OCI-LY7 (cell line): ENCODE measurements around the gene NKAPL. TPM values are rescaled to one million over a fixed set of nuclear protein-coding genes. Genes with fewer than 3 reads are reported as not detected.

Experiments used
- BruUV-seq: library from RNA; stranded (reverse); fragments of 400-500 nt; replicated peaks from 2 replicates; lab custom pipeline; 2021; lab: Mats Ljungman, UMichigan
- CTCF ChIA-PET: fragments of 300-600 bp; sonication (Branson Sonifier 250); formaldehyde crosslinking; loops from one replicate; lab custom pipeline; 2022; ENCODE audit warnings: antibody characterized with exemption; ENCODE audit not compliant: unreplicated experiment; lab: Charles Lee
- POLR2A ChIA-PET: fragments of 300-600 bp; sonication (Branson Sonifier 250); formaldehyde crosslinking; loops from one replicate; lab custom pipeline; 2022; ENCODE audit warnings: antibody characterized with exemption; lab: Charles Lee
- DNase-seq: peaks from one replicate; pipeline ENCODE4 v3.0.0-alpha.2; 2015; ENCODE audit warnings: low spot score
- H2AFZ ChIP-seq: fragments of 200-600 bp; sonication (generic), shearing (Covaris generic); 2 replicates; pipeline ENCODE4 v1.6.1; 2014; ENCODE audit warnings: mild to moderate bottlenecking, antibody characterized with exemption, low read length, moderate library complexity
- H3K27ac ChIP-seq: fragments of 200-600 bp; sonication (generic); 2 replicates; pipeline ENCODE4 v1.5.1; 2014; ENCODE audit warnings: mixed run types, low read depth, mild to moderate bottlenecking, moderate library complexity, low read length, inconsistent platforms; ENCODE audit not compliant: poor library complexity, severe bottlenecking
- H3K36me3 ChIP-seq: fragments of 200-600 bp; sonication (generic); 2 replicates; pipeline ENCODE4 v1.6.1; 2014; ENCODE audit warnings: mild to moderate bottlenecking, antibody characterized with exemption, low read length, moderate library complexity, mixed read lengths; ENCODE audit not compliant: insufficient read depth
- H3K4me1 ChIP-seq: fragments of 200-600 bp; sonication (generic); 2 replicates; pipeline ENCODE4 v1.5.1; 2014; ENCODE audit warnings: mild to moderate bottlenecking, low read length; ENCODE audit not compliant: insufficient read depth, poor library complexity, severe bottlenecking
- H3K4me2 ChIP-seq: fragments of 200-600 bp; sonication (generic); 2 replicates; pipeline ENCODE4 v1.6.1; 2014; ENCODE audit warnings: mild to moderate bottlenecking, low read length
- H3K4me3 ChIP-seq: fragments of 200-600 bp; sonication (generic); 2 replicates; pipeline ENCODE4 v1.5.1; 2014; ENCODE audit warnings: mild to moderate bottlenecking, low read depth, low read length; ENCODE audit not compliant: poor library complexity, severe bottlenecking
- H3K79me2 ChIP-seq: fragments of 200-600 bp; sonication (generic); 2 replicates; pipeline ENCODE4 v1.6.1; 2016; ENCODE audit warnings: low read depth, mild to moderate bottlenecking, low read length, moderate library complexity, mixed read lengths; ENCODE audit not compliant: insufficient read depth
- H3K9me2 ChIP-seq: fragments of 200-600 bp; sonication (generic); 2 replicates; pipeline ENCODE4 v1.6.1; 2016; ENCODE audit warnings: mild to moderate bottlenecking, low read length, mixed read lengths; ENCODE audit not compliant: insufficient read depth
- H3K9me3 ChIP-seq: fragments of 200-600 bp; sonication (generic); 2 replicates; pipeline ENCODE4 v1.6.1; 2014; ENCODE audit warnings: mild to moderate bottlenecking, mixed run types, low read length, mixed read lengths
- H4K20me1 ChIP-seq: fragments of 200-600 bp; sonication (generic); 2 replicates; pipeline ENCODE4 v1.6.1; 2014; ENCODE audit warnings: mild to moderate bottlenecking, antibody characterized with exemption, low read length, moderate library complexity, mixed read lengths; ENCODE audit not compliant: insufficient read depth
- EZH2phosphoT487 ChIP-seq: fragments of 200-600 bp; sonication (generic); IDR thresholded peaks from 2 replicates; pipeline ENCODE4 v1.6.1; 2018; ENCODE audit warnings: low read depth, borderline replicate concordance, mild to moderate bottlenecking, mixed run types, antibody characterized with exemption, low read length, moderate library complexity, mixed read lengths
- intact Hi-C: fragments of 100-400 bp; cut with micrococcal nuclease; formaldehyde crosslinking; loops from one replicate; pipeline ENCODE4 v1.10.0; 2022; ENCODE audit not compliant: unreplicated experiment
- total RNA-seq, 2 experiments: library from RNA; depleted of rRNA in 1 of 2; stranded (reverse); fragments of >200 nt in 1 of 2; shearing (Covaris generic) in 1 of 2; gene quantifications; 2 replicates each; pipeline ENCODE4 v1.2.3, GENCODE V29; 2014 to 2022
- TF ChIP-seq, protein P1 (sequence below): fragments of 200-600 bp; sonication (generic); conservative IDR thresholded peaks from 2 replicates; pipeline ENCODE4 v1.5.1; 2014; ENCODE audit warnings: mild to moderate bottlenecking, antibody characterized with exemption, low read length, moderate library complexity, mixed read lengths

The NKAPL gene
- total RNA-seq, 2 experiments from 2014 or later, result not detected

DNA sequence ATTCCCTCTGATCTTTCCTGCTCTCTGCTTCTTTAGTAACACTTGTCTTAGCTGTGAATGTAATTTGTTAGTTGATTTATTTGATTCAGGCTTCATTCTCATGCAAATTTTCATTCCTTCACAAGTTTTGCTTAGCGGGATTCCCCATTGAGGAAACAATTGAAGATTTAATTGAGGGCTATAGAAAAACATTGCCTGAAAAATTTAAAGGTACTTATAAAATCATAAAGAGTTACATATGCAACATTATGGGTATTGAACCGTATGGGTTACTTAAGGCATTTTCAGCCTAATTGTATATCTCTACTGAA, 45.9 kb upstream of the NKAPL start:
- no peak for DNase-seq
- TF ChIP-seq EZH2phosphoT487, result no peak
- TF ChIP-seq, protein P1, sequence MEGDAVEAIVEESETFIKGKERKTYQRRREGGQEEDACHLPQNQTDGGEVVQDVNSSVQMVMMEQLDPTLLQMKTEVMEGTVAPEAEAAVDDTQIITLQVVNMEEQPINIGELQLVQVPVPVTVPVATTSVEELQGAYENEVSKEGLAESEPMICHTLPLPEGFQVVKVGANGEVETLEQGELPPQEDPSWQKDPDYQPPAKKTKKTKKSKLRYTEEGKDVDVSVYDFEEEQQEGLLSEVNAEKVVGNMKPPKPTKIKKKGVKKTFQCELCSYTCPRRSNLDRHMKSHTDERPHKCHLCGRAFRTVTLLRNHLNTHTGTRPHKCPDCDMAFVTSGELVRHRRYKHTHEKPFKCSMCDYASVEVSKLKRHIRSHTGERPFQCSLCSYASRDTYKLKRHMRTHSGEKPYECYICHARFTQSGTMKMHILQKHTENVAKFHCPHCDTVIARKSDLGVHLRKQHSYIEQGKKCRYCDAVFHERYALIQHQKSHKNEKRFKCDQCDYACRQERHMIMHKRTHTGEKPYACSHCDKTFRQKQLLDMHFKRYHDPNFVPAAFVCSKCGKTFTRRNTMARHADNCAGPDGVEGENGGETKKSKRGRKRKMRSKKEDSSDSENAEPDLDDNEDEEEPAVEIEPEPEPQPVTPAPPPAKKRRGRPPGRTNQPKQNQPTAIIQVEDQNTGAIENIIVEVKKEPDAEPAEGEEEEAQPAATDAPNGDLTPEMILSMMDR, result no peak
- Histone ChIP-seq H4K20me1 (no peaks in the 10 kb centered on the region), H3K79me2 (no peaks in the 10 kb centered on the region), H3K4me3 (no peak overlapping the region), H3K4me1 (no peaks in the 10 kb centered on the region), H3K36me3 (no peaks in the 10 kb centered on the region), H3K4me2 (peak overlapping the region; percentile 42; the same call in 1 of the 2 replicates), H3K9me3 (no peaks in the 10 kb centered on the region), H3K9me2 (no peaks in the 10 kb centered on the region), H3K27ac (no peak overlapping the region), H2AFZ (peak overlapping the region; percentile 49; the same call in 1 of the 2 replicates)
- ChIA-PET CTCF (no interaction called here), POLR2A (no interaction called here)
- BruUV-seq, result no TSS peak
- intact Hi-C loops, result no loop called here

DNA sequence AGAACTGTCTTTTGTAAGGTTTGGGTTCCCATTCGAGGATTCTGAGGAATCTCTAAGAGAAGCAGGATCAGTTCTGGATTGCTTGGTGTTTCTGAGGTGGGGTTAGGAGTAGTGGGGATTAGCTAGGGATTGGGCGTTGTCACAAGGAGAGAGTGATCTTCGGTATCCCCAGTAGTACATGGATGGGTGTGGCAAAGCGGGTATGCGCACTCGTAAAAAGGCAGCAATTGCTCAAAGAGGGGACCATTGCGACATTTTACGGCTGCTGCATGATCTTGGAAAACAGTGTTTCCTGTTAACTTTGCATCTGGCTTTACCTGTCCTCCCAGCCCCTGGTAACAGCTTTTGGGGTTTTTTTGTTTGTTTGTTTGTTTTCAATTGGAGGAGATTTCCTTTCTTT, 43.7 kb upstream of the NKAPL start:
- BruUV-seq, result no TSS peak
- Histone ChIP-seq H3K9me2 (no peaks in the 10 kb centered on the region), H3K4me2 (no peak overlapping the region), H3K27ac (no peak overlapping the region), H3K4me1 (no peaks in the 10 kb centered on the region), H3K36me3 (no peaks in the 10 kb centered on the region), H3K4me3 (no peak overlapping the region), H3K79me2 (no peaks in the 10 kb centered on the region), H3K9me3 (no peaks in the 10 kb centered on the region), H4K20me1 (no peaks in the 10 kb centered on the region), H2AFZ (no peak overlapping the region)
- intact Hi-C loops, result no loop called here
- POLR2A ChIA-PET, result no interaction called here
- CTCF ChIA-PET, result no interaction called here
- no peak for DNase-seq
- TF ChIP-seq, protein P1, result no peak
- no peak for TF ChIP-seq EZH2phosphoT487

DNA sequence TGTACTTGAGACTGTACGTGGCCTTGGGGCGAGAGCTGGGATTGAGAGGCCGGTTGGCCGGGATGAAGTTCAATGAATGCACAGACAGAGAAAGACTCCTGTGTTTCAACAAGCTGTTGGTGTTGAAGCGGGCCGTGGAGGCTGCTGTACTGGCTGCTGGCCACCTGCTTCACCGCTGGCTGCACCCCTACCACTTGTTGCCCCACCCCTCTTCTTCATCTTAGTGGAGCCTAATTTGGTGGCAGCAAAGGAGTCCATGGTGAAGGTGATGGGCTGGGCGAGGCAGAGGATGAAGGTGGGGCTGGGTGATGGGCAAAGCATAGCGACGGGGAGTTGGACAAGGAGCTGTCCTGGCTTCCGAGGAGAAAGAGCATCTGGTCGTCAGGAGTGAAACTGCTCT, 41.2 kb upstream of the NKAPL start:
- intact Hi-C loops, result no loop called here
- Histone ChIP-seq H3K4me1 (no peaks in the 10 kb centered on the region), H3K36me3 (no peaks in the 10 kb centered on the region), H3K4me2 (no peak overlapping the region), H3K9me3 (no peaks in the 10 kb centered on the region), H3K27ac (no peak overlapping the region), H3K4me3 (no peak overlapping the region), H3K9me2 (no peaks in the 10 kb centered on the region), H4K20me1 (no peaks in the 10 kb centered on the region), H2AFZ (no peak overlapping the region), H3K79me2 (no peaks in the 10 kb centered on the region)
- DNase-seq, result no peak
- ChIA-PET POLR2A (interaction anchor here (0.6 to 1.0 kb wide), 2 partner anchors 21 to 321 kb away, joined by 3 read pairs; no protein-coding TSS in a partner anchor), CTCF (no interaction called here)
- no TSS peak for BruUV-seq
- TF ChIP-seq EZH2phosphoT487, result no peak
- TF ChIP-seq, protein P1, result no peak
